ENCODE results near the gene INTS3.

Gene INTS3

DNA sequence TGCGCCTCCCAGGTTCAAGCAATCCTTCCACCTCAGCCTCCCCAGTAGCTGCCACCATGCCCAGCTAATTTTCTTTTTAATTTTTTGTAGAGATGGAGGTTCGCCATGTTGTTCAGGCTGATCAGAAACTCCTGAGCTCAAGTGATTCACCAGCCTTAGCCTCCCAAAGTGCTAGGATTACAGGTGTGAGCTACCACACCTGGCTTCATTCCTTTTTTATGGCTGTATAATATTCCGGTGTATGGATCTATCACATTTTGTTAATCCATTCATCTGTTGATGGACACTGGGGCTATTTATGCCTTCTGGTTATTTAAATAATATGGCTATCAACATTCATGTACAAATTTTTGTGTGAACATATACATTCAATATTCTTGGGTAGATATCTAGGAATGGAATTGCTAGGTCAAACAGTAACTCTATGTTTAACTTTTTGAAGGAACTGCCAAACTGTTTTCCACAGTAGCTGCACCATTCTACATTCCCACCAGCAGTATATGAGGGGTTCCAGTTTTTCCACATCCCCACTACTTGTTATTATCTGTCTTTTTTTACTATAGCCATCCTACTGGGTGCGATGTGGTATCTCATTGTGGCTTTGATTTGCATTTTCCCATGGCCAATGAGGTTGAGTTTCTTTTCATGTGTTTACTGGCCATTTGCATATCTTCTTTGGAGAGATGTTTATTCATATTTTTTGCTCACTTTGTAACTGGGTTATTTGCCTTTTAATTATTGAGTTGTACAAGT lies 58.4 kb downstream of the INTS3 start:
- TF ChIP-seq POLR2A (IDR thresholded peaks at IDR 0.05; ENCODE audit: low read length) (no peak), GATA1 (IDR thresholded peaks at IDR 0.05; ENCODE audit: low read depth, low read length) (no peak)
- DNase-seq, result no peak

DNA sequence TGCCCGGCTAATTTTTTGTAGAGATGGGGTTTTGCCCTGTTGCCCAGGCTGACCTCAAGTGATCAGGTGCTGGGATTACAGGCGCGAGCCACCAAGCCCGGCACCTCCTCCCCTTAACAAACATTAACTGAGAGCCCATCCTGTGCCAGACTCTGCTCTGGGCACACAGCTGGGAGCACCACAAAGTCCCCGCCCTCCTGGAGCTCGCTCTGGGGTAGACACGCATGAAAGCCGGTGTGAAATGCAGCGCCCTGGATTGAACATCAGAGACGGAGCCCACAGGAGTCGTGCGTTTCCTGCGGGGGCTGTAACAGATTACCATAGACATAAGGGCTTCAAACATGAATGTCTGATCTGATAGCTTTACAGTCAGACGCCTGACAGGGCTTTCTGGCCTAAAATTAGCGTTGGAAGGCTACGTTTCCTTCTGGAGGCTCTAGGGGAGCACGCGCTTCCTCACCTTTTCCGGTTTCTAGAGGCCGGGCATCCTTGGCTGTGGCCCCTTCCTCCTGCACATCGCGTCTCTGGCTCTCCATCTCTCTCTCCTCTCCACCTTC lies 61.7 kb downstream of the INTS3 start:
- DNase-seq, result no peak
- no peak for TF ChIP-seq POLR2A (IDR thresholded peaks at IDR 0.05; ENCODE audit: low read length)
- TF ChIP-seq GATA1 (IDR thresholded peaks at IDR 0.05; ENCODE audit: low read depth, low read length), result no peak

DNA sequence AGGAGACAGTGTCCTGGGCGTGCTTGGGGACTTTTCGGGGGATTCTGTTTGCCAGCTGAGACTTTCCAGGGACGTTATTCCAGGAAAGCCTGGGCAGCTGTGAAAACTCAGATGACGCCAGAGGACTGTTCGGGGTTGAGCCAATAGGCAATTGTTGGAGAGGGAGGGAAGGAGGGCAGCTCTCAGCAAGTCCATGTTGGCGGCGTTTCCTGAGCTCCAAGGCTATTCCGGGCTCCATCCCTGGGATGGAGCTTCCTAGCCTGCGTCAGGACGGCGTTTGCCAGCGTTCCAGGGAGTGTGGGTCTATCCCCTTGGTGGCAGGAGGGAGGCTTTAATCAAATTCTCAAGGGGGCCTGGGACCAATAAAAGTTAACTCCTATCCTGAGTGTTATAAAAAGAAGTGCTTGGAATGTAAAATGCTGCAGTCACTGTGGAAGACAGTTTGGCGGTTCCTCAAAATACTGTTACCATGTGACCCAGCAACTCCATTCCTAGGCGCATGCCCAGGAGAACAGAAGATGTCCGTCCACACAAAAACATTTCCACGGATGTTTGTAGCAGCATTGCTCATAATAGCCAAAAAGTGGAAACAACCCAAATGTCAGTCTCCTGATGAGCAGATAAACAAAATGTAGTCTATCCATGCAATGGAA lies 62.6 kb downstream of the INTS3 start:
- no peak for TF ChIP-seq POLR2A (IDR thresholded peaks at IDR 0.05; ENCODE audit: low read length)
- no peak for TF ChIP-seq GATA1 (IDR thresholded peaks at IDR 0.05; ENCODE audit: low read depth, low read length)
- DNase-seq, result no peak

DNA sequence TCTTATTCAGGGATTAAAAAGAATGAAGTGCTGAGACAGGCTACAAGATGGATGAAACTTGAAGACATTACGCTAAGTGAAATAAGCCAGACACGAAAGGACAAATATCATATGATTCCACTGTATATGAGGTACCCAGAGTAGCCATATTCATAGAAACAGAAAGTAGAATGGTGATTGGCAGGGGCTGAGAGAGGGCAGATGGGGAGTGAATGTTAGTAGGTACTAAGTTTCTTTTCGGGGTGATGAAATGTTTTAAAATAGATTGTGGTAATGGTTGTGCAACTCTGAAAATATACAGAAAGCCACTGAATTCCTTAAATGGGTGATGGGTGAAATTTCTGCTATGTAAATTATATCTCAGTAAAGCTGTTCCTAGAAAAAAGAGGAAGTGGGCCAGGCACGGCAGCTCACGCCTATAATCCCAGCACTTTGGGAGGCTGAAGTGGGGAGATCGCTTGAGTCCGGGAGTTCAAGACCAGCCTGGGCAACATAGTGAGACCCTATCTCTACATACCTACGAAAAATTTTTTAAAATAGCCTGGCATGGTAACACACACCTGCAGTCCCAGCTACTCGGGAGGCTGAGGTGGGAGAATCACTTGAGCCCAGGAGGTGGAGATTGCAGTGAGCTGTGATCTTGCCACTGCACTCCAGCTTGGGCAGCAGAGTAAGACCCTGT lies 63.3 kb downstream of the INTS3 start:
- TF ChIP-seq POLR2A (IDR thresholded peaks at IDR 0.05; ENCODE audit: low read length), result no peak
- TF ChIP-seq GATA1 (IDR thresholded peaks at IDR 0.05; ENCODE audit: low read depth, low read length), result no peak
- peak; percentile 36 to 70 for DNase-seq

DNA sequence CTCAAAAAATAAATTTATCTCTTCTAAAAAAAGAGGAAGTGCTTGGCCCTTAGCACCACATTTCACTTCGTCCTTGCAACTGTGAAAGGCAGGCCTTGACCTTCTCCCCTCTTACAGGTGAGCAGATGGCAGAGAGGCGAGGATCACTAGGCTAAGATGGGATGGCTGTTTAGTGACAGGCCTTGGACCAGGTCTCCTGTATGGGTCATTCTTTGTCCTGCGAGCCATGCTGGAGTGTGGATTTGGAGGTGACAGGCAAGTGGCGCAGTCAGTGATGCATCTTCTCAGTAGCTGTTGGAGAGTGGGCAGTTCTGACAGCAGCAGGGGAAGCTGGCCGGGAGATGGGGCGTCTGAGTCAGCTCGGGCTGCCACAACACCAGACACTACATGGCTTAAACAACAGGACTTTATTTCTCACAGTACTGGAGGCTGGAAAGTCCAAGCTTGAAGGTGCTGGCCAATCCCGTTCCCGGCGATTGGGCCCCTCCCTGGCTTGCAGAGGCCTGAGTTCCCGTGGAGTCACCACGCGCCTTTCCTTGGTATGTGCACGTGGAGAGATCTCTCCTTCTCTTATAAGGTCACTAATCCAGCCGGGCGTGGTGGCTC lies 63.9 kb downstream of the INTS3 start:
- TF ChIP-seq GATA1 (IDR thresholded peaks at IDR 0.05; ENCODE audit: low read depth, low read length), result no peak
- TF ChIP-seq POLR2A (IDR thresholded peaks at IDR 0.05; ENCODE audit: low read length), result no peak
- no peak for DNase-seq

DNA sequence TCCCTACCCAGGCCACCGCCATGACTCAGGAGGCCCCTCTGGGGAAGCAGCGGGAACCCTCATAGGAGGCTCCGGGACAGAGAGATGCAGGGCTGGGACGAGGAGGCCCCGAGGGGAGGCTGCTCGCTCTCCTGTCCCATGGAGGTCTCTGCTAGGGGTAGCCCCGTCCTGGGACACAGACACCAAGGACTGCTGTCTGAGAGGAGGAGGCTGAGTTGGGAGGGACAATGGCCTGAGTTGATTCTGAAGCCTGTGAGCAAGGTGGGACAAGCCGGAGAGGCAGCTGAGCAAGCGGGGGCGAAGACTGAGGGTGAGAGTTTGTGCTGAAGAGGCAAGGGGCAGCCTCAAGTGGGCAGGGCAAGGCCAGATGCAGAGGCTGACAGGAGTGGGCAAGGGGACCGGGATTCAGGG lies 64.8 kb downstream of the INTS3 start:
- TF ChIP-seq GATA1 (IDR thresholded peaks at IDR 0.05; ENCODE audit: low read depth, low read length) (no peak), POLR2A (IDR thresholded peaks at IDR 0.05; ENCODE audit: low read length) (no peak)
- DNase-seq, result no peak

DNA sequence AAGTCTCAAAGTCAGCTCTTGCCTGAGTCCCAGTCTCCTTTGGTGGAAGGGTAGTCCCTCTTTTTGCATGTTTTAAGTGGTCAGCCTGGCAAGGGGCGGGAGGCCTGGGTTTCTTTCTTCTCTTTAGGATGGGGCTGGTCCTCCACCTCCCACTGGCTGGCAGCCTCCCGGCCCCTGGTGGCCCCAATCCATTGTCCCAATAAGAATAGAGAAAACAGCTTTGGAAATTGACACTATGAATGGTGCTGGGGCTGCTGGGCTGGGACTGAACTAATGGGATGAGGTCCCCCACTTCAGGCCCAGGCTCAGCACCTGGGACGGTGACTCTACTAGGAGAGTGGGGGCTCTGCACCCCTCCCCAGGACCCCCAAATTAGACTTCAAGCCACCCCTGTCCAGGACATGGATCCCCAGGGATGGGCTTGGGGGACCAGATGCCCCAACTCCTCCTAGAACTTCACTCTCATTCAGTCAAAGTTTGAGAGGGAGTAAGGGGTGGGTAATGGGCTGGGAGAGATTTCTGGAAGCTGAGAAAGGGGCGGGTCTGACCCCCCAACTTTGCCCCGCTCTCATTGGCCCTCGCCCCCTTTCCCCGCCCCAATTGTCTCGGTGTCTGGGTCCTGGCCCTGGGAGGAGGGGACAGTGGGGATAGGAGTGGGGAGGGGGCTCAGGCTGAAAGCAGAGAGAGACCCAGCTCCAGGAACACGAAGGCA lies 65.6 kb downstream of the INTS3 start:
- TF ChIP-seq GATA1 (IDR thresholded peaks at IDR 0.05; ENCODE audit: low read depth, low read length), result no peak
- TF ChIP-seq POLR2A (IDR thresholded peaks at IDR 0.05; ENCODE audit: low read length), result no peak
- DNase-seq, result no peak

DNA sequence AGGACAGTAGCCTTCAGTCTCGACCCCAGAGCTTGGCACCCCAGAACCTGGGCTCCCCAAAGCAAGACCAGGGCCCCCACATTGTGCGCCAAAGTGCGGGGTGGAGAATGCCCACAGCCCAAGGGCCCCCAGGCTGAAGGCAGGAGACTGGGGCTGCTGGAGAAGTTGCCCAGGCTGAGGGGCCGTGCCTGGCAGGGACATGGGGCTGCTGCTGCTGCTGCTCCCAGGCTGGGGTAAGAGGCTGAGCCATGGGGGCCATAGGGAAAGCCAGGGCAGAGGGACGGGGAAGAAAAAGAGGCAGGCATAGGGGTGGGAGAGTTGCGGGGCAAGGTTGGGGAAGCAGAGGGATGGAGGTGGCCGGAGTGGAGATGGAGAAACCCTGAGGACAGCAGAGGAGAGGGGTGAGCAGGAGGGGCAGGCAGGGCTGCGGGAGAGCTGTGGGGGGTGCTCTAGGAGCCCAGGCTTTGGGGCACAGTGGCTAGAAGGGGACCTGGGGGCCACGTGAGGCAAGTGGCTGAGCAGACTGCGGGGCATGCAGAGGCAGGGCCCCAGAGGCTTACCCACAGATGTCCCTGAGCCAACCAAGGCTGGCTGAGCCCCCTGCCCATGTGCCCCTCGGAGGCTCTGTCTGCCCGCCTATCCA lies 66.2 kb downstream of the INTS3 start:
- no peak for TF ChIP-seq GATA1 (IDR thresholded peaks at IDR 0.05; ENCODE audit: low read depth, low read length)
- TF ChIP-seq POLR2A (IDR thresholded peaks at IDR 0.05; ENCODE audit: low read length), result no peak
- DNase-seq, result no peak

DNA sequence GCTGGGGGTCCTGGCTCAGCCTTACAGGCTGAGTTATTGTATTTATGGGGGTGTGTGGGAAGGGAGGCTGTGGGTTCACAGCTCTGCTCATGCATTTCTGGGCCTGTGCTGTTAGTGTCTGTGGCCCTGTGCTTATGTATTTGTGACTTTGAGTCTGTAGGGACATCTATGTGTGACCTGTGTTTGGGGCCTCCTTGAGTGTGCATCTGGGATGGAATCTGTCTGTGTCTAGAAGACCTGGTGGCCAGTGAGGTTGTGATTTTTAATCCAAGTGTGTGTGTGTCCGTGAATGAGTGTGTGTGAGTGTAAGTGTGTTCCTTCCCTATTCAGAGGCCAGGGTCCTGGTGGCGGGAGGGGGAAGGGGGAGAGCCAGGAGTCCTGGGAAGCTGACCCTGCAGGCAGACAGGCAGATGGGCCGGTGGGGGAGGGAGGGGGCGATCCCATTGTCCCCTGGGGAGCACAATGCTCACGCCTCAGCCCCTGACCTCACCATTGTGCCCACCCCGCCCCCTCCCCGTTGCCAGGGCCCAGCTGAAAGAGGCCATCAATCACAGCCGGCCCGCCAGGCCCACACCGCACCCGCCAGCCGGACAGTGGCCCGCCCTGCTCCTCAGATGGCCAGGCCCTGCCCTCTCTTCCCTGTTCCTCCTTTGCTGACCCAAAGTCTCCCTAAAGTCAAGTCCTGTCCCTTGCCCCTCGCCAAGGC lies 66.9 kb downstream of the INTS3 start:
- TF ChIP-seq GATA1 (IDR thresholded peaks at IDR 0.05; ENCODE audit: low read depth, low read length) (no peak), POLR2A (IDR thresholded peaks at IDR 0.05; ENCODE audit: low read length) (no peak)

DNA sequence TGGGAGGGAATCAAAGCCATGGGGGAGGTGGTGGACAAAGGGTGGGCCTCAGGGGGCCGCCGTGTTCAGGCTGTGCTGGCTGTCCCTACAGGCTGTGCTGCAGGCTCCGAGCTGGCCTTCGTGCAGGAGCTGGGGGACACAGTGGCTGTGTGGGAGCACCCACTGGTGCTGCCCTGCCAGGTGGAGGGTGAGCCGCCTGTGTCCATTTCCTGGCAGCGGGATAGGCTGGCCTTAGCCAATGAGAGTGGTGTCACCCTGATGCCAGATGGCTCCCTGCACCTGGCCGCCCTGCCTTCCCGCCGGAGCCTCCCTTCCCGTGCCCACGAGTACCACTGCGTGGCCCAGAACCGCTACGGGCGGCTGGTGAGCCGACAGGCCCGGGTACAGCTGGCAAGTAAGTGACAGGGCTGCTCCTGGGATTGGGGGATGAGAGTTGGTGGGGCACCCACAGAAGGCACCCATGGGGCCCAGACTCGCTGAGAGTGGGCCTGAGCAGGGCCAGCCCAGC lies 67.5 kb downstream of the INTS3 start:
- DNase-seq, result no peak
- TF ChIP-seq POLR2A (IDR thresholded peaks at IDR 0.05; ENCODE audit: low read length) (no peak), GATA1 (IDR thresholded peaks at IDR 0.05; ENCODE audit: low read depth, low read length) (no peak)

More for the DNA sequence above, 66.9 kb downstream of the INTS3 start:
- DNase-seq, result no peak

DNA sequence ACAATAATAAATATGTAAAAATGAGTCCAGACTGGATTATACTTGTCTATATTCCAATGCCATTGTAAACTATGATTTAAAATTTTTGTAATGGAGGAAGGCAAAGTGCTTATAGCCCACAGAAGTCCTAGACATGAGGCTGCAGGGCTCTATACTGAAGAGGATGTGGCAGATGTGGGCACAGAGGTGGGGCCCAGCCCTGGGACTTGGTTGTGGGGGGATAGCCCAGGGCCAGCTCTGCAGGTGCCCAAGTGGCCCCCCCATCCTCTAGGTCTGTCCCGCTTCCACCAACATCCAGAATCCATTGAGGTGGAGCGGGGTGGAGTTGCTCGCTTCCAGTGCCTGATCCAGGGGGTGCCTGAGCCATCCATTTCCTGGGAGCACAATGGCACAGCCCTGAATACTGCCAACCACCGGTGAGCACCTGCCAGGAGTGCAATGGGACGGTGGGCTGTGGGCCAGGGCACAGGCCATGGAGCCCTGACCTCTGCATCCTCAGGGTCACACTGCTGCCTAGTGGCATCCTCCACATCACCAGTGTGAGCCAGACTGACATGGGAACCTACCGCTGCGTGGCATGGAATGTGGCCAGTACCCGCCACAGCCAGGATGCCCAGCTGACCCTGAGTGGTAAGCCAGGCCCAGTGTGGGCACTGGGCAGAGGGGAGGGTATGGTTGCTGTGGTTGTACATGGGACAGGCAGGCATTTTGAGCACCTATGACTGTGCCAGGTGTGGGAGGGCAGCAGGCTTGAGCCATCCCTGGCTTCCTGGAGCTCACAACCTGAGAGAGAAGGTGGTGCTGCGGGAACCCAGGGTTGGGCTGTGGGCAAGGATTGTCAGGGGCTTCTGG lies 68.3 kb downstream of the INTS3 start:
- no peak for DNase-seq
- TF ChIP-seq POLR2A (IDR thresholded peaks at IDR 0.05; ENCODE audit: low read length), result no peak
- no peak for TF ChIP-seq GATA1 (IDR thresholded peaks at IDR 0.05; ENCODE audit: low read depth, low read length)
